Activated gamma-delta T cell treated with Interleukin-2 at 50 U/mL for 16 hours (primary cell): ENCODE data around the gene SERPINB2.
"Not testable (repeated sequence)": the region's sequence is repeated elsewhere in the genome, so short reads cannot be mapped to it uniquely, and the experiment has no call there.

Experiments used
- DNase-seq: peaks from one replicate; pipeline ENCODE4 v3.0.0-alpha.2; 2020

SERPINB2 gene

GRCh38 chr18:63889626-63890025 is 2.1 kb downstream of the SERPINB2 start:
- DNase-seq = no peak

- no peak for DNase-seq
These were observed 2.9 kb downstream of the SERPINB2 start for GRCh38 chr18:63890237-63890949.

DNA sequence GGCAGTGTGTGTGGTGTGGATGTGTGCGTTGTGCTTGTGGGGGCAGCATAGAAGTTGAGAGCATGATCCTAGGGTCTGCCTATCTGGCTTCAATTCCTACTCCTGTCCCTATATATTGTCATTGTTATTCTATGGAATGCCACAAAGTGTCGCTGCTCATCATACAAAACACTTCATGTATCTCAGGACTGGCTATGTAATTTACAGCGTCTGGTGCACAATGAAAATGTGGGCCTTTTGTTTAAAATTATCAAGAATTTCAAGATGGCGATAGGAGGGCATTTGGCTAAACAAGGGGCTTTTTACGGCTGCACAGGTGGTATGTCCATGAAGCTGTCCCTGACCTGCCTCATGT is 3.4 kb downstream of the SERPINB2 start:
- DNase-seq = no peak

DNA sequence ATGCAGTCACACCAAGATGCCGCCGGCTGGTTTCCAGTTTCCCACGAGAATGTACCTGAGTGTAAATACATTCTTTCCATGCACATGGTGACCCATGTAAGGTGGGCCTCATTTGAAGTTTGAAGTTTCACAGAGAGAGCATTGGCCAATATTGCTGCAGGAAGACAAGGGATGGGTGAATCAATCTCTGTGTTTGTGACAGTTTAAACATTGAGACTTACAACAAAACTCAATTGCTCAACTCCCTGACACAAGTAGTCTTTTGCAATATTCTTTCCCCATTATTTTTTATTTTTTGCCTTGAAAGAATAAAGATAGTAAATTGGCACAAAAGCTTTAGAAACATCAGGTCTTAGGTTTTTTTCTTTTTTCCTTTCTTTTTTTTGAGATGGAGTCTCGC is 5.1 kb downstream of the SERPINB2 start:
- no peak for DNase-seq

- DNase-seq = no peak
These were observed 6.7 kb downstream of the SERPINB2 start for GRCh38 chr18:63894106-63894772.

GRCh38 chr18:63895190-63895589 is 7.7 kb downstream of the SERPINB2 start:
- DNase-seq = no peak

GRCh38 chr18:63897072-63897471 is 9.6 kb downstream of the SERPINB2 start:
- DNase-seq = no peak

- DNase-seq = no peak
These were observed 11.7 kb downstream of the SERPINB2 start for GRCh38 chr18:63899206-63899605.

- DNase-seq = no peak
These were observed 16.5 kb downstream of the SERPINB2 start for GRCh38 chr18:63903851-63904570.

- DNase-seq = no peak
These were observed 17.2 kb downstream of the SERPINB2 start for GRCh38 chr18:63904694-63905093.

DNA sequence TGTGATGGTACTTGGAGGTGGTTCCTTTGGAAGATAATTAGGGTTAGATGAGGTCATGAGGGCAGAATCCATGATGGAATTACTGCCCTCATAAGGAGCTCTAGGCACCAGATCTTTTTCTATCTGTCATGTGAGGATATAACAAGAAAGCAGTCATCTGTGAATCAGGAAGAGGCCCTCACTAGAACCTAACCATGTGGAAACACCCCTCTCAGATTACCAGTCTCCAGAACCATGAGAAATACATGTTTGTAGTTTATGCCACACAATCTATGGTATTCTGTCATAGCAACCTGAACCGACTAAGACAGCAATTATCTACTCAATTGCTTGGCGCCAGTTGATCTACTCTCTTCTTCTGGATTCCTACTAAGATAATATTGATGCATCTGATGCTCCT is 17.9 kb downstream of the SERPINB2 start:
- DNase-seq = no peak

GRCh38 chr18:63906056-63906455 is 18.6 kb downstream of the SERPINB2 start:
- DNase-seq = no peak

- no peak for DNase-seq
These were observed 20.2 kb downstream of the SERPINB2 start, which contains the start of gene SERPINB10 for GRCh38 chr18:63907664-63908063. Gene SERPINB10, plus strand, starts transcription at chr18:63907958. Its CDS starts 7,553 bp downstream, at chr18:63915511.

GRCh38 chr18:63908858-63909257 is 21.4 kb downstream of the SERPINB2 start:
- DNase-seq = no peak

- no peak for DNase-seq
These were observed 22.4 kb downstream of the SERPINB2 start for GRCh38 chr18:63909870-63910269.

GRCh38 chr18:63917817-63918216 is 30.3 kb downstream of the SERPINB2 start:
- DNase-seq = no peak

- DNase-seq = no peak
These were observed 34.5 kb downstream of the SERPINB2 start for GRCh38 chr18:63922049-63922448.

GRCh38 chr18:63924551-63924950 is 37.0 kb downstream of the SERPINB2 start:
- DNase-seq = no peak

DNA sequence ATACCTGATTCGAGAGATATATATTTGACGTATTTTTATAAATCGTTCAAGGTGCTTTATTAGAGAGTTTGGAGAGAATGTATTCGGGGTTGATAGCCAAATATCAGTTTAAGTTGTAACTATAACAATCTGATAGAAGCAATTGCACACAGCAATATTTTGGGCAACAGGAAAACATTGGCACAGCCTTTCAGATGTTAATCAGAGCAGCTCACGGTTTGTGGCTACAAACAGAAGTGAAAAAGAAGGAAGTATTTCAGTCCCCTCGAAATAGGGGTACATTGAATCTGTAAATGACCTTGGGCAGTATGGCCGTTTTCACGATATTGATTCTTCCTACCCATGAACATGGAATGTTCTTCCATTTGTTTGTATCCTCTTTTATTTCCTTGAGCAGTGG is 40.8 kb downstream of the SERPINB2 start:
- no peak for DNase-seq

DNA sequence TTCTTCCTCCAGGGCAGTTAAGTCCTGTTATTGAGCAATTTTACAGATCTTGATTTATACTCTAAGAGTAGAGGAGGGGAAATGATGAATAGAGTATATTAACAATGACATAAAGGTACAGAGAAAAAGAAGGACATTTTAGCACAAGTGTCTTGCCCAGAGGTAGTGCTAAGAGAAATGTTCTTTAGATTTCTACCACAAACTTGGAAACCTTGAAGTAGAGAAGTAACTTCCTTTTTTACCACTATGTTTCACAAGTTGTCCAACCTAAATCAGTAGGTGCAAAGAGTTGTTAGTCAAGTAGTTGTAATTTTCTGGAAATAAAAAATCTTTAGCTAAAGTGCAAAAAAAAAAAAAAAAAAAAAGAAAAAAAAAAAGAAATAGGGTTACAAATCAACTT is 41.9 kb downstream of the SERPINB2 start:
- not testable (repeated sequence) for DNase-seq

DNA sequence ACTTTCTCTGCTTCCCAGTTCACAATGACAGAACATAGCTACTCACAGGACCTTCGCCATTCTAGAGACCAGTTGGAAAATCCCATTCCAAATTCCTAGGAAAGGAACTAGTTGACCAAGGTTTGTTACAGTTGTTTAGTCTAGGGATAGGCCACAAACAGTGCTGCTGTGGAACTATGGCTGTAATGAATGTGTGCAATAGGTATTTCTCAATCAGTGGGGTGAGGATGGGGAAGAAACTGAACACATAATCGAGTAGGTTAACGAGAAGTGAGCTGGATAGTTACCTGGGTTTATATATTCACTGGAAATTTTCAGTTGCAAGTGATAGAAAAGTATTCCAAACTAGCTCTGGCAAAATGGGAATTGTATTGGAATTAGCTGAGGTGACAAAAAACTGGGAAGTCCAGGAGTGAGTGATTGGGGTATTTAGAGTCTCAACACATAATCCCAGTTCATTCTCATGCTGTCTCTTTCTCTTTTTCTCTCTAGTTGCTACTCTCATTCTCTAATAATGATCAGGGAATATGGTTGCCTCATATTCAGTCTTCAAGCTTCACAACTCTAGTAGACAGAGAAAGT is 43.4 kb downstream of the SERPINB2 start:
- no peak for DNase-seq

GRCh38 chr18:63936156-63936931 is 48.8 kb downstream of the SERPINB2 start:
- peak; percentile 8 for DNase-seq

DNA sequence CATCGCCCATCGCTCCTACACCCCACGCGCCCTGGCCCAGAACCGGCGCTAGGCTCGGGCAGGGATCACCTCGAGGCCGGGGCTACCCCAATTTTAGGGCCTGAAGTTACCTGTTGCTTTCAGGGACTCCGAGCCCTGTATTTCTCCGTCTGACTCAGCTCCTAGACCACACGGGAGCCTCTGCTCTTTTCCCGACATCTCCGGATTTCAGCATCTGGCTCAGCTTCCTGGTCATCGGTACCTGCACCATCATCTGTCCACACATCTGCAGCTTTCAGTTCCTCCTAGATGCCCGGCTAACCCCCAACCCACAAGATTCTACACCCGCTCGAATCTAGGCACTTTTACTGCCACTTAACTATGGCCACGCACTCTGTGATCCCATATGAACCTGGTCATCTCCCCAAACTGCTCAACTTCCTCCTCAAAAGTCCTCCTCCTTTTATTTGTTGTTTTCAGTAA is 49.5 kb downstream of the SERPINB2 start:
- DNase-seq = no peak
